SK-N-SH (cell line): ENCODE data around the gene USP40.

Source experiments
- EZH2phosphoT487 ChIP-seq: fragments of 200-600 bp; sonication (generic); IDR thresholded peaks from 2 replicates; pipeline ENCODE4 v1.6.1; 2017; ENCODE audit warnings: low read depth, mixed run types, mild to moderate bottlenecking, antibody characterized with exemption, moderate library complexity, borderline replicate concordance
- FOXJ3 ChIP-seq: sonication (generic); formaldehyde crosslinking; IDR thresholded peaks from 2 replicates; pipeline ENCODE4 v1.5.1; 2020; ENCODE audit warnings: mild to moderate bottlenecking, missing genetic modification reagents
- IRF3 ChIP-seq: fragments of 150-350 bp; IDR thresholded peaks from 2 replicates; pipeline ENCODE4 v1.6.1; 2016; ENCODE audit warnings: mild to moderate bottlenecking, low read depth, low read length
- JUND ChIP-seq: IDR thresholded peaks from 2 replicates; pipeline ENCODE4 v1.4.0; 2012
- MXI1 ChIP-seq: IDR thresholded peaks from 2 replicates; pipeline ENCODE4 v1.6.1; 2012; ENCODE audit warnings: mild to moderate bottlenecking, low read depth, low read length, improper control_type of control experiment
- NFIC ChIP-seq: IDR thresholded peaks from 2 replicates; pipeline ENCODE4 v1.4.0; 2012; ENCODE audit warnings: borderline replicate concordance
- PBX3 ChIP-seq: IDR thresholded peaks from 2 replicates; pipeline ENCODE4; 2012
- POLR2AphosphoS5 ChIP-seq: IDR thresholded peaks from 2 replicates; pipeline ENCODE4 v1.6.1; 2012; ENCODE audit warnings: low read depth, low read length
- RAD21 ChIP-seq: IDR thresholded peaks from 2 replicates; pipeline ENCODE4 v1.6.1; 2012; ENCODE audit warnings: mild to moderate bottlenecking, low read length
- RCOR1 ChIP-seq: fragments of 150-350 bp; IDR thresholded peaks from 2 replicates; pipeline ENCODE4 v1.6.1; 2017; ENCODE audit warnings: antibody characterized with exemption, low read length
- RFX5 ChIP-seq: IDR thresholded peaks from 2 replicates; pipeline ENCODE4 v1.6.1; 2012; ENCODE audit warnings: mild to moderate bottlenecking, improper control_type of control experiment, low read length
- TF ChIP-seq, protein P1 (sequence below): fragments of 200-600 bp; sonication (generic); IDR thresholded peaks from 2 replicates; pipeline ENCODE4 v1.6.1; 2017; ENCODE audit warnings: antibody characterized with exemption, mild to moderate bottlenecking, moderate library complexity
- TF ChIP-seq, protein P2 (sequence below): IDR thresholded peaks from 2 replicates; pipeline ENCODE4 v1.4.0; 2012; ENCODE audit warnings: low read depth
- TF ChIP-seq, protein P3 (sequence below): IDR thresholded peaks from 2 replicates; pipeline ENCODE4 v1.6.1; 2012; ENCODE audit warnings: mild to moderate bottlenecking, low read depth, low read length, moderate library complexity

DNA sequence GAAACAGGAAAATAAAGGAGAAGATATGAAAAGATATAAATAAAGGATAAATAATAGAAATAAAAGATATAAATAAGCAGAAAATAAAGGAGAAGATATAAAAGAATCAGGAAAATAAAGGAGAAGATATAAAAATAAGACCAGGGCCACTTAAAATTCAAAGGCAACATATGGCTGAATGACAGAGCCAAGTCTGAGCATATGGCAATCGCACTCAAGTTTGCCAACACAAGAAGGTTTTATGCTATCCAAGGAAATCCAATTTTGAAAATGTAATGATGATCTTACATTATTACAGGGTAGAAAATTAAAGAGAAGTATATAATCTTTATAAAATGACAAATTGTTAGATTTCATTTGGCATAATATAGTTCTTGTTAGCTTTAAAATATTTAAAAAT, 33.6 kb downstream of the USP40 start:
- TF ChIP-seq EZH2phosphoT487 (no peak), IRF3 (no peak), POLR2AphosphoS5 (no peak), MXI1 (no peak), JUND (no peak), PBX3 (no peak), RFX5 (no peak), FOXJ3 (CRISPR knock-in tag) (no peak), RAD21 (no peak), NFIC (no peak), RCOR1 (no peak)
- TF ChIP-seq, protein P1, sequence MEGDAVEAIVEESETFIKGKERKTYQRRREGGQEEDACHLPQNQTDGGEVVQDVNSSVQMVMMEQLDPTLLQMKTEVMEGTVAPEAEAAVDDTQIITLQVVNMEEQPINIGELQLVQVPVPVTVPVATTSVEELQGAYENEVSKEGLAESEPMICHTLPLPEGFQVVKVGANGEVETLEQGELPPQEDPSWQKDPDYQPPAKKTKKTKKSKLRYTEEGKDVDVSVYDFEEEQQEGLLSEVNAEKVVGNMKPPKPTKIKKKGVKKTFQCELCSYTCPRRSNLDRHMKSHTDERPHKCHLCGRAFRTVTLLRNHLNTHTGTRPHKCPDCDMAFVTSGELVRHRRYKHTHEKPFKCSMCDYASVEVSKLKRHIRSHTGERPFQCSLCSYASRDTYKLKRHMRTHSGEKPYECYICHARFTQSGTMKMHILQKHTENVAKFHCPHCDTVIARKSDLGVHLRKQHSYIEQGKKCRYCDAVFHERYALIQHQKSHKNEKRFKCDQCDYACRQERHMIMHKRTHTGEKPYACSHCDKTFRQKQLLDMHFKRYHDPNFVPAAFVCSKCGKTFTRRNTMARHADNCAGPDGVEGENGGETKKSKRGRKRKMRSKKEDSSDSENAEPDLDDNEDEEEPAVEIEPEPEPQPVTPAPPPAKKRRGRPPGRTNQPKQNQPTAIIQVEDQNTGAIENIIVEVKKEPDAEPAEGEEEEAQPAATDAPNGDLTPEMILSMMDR, result no peak
- TF ChIP-seq, protein P2, sequence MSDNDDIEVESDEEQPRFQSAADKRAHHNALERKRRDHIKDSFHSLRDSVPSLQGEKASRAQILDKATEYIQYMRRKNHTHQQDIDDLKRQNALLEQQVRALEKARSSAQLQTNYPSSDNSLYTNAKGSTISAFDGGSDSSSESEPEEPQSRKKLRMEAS, result no peak
- TF ChIP-seq, protein P3, sequence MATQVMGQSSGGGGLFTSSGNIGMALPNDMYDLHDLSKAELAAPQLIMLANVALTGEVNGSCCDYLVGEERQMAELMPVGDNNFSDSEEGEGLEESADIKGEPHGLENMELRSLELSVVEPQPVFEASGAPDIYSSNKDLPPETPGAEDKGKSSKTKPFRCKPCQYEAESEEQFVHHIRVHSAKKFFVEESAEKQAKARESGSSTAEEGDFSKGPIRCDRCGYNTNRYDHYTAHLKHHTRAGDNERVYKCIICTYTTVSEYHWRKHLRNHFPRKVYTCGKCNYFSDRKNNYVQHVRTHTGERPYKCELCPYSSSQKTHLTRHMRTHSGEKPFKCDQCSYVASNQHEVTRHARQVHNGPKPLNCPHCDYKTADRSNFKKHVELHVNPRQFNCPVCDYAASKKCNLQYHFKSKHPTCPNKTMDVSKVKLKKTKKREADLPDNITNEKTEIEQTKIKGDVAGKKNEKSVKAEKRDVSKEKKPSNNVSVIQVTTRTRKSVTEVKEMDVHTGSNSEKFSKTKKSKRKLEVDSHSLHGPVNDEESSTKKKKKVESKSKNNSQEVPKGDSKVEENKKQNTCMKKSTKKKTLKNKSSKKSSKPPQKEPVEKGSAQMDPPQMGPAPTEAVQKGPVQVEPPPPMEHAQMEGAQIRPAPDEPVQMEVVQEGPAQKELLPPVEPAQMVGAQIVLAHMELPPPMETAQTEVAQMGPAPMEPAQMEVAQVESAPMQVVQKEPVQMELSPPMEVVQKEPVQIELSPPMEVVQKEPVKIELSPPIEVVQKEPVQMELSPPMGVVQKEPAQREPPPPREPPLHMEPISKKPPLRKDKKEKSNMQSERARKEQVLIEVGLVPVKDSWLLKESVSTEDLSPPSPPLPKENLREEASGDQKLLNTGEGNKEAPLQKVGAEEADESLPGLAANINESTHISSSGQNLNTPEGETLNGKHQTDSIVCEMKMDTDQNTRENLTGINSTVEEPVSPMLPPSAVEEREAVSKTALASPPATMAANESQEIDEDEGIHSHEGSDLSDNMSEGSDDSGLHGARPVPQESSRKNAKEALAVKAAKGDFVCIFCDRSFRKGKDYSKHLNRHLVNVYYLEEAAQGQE, result no peak
